GM18861 (cell line): ENCODE measurements around the gene SLC9A3.

Experiments
- ATAC-seq: cut with Tn5 transposase; IDR thresholded peaks from one replicate; pipeline ENCODE4 v1.9.1; 2021; ENCODE audit not compliant: unreplicated experiment

The SLC9A3 gene

DNA sequence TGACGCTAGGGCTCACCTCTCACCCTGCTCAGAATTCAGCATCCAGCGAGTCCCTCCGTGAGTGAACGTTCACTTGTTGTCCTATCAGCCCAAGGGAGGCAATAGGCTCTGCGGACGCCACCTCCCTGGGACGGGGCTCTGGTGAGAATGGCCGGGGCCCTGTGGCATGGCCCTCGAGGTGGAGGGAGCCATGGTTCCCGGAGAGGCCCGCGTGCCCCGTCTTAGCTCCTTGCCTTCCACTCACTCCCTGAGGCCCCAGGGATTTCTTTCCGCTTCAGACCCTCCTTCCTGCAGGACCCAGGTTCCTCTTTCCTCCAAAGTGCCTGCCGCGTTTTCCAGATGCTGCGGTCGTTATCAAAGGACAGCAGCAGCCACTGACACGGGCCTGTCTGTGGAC, 59.8 kb downstream of the SLC9A3 start:
- ATAC-seq: no peak

- ATAC-seq: no peak
These were observed 60.3 kb downstream of the SLC9A3 start for GRCh38 chr5:463952-464351.

DNA sequence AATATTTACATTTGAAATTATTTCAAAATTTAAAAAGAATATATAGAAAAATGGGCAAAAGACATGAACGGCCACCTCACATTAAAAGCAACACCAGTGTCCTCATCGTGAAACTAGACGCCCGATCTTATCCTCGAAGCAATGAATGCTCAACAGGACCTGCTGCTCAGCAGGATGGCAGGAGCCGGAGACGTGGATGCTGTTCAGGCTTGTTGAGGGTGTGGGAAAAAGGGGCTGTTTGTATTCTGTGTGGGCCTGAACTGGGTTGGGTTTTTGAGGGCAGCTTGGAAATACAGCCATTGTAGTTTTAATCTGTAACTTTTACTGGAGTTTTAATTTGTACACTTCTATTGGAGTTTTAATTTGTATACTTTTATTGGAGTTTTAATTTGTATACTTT, 60.9 kb downstream of the SLC9A3 start:
- ATAC-seq: no peak

DNA sequence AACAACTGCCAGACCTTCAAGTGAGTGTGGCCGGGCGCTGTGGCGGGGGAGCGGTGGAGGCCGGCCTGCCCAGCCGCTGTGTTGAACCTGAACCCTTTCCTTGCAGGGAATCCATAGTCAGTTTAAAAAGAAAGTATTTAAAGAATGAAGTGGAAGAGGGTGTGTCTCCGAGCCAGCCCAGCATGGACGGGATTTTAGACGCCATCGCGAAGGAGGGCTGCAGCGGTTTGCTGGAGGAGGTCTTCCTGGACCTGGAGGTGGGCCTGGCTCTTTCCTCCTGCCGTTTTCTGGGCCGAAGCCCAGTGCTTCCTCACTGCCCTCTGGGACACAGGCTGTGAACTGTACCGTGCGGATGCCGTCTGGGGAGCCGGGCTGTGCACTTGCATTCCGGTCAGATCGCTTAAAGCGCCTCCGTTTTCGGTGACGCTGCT, 62.2 kb downstream of the SLC9A3 start:
- ATAC-seq: no peak

GRCh38 chr5:460273-460625, 64.0 kb downstream of the SLC9A3 start:
- ATAC-seq: no peak

- no peak for ATAC-seq
These were observed 64.5 kb downstream of the SLC9A3 start for GRCh38 chr5:459562-460272.

- peak; percentile 66 for ATAC-seq
These were observed 65.5 kb downstream of the SLC9A3 start for GRCh38 chr5:458547-459353.

DNA sequence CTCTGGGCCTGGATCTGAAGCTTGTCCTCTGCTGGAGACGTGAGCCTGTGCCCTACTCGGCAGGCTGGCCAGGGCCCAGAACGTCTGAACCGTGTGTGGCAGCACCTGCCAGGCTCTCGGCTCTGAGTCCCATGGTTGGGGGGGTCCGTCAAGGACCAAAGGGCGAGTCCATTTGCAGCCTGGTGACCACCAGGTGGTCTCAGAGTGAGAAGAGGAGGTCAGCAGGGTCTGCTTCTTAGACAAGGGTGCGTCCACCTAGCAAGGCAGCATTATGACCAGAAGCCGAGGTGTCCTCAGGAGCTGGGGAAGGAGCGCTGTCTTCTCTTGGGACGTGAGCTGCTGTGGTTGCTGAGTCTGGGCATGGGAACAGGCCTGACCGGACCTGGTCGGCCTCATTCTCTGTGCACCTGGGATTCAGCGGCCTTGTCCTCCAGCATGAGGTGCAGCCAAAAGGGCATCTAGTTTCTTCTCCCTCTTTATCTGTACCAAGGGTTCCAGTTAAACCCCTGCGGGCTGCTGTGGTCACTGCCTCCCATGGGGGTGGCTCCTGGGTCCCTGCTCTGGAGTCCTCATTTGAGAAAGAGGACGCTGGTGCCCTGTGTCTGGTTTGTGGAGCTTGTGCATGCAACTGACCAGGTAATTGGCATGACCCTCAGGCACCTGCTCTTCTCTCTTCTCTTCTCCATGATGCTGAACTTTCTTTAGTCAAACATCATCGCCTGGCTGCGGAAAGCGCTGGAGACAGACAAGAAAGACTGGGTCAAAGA, 66.9 kb downstream of the SLC9A3 start:
- ATAC-seq: no peak

DNA sequence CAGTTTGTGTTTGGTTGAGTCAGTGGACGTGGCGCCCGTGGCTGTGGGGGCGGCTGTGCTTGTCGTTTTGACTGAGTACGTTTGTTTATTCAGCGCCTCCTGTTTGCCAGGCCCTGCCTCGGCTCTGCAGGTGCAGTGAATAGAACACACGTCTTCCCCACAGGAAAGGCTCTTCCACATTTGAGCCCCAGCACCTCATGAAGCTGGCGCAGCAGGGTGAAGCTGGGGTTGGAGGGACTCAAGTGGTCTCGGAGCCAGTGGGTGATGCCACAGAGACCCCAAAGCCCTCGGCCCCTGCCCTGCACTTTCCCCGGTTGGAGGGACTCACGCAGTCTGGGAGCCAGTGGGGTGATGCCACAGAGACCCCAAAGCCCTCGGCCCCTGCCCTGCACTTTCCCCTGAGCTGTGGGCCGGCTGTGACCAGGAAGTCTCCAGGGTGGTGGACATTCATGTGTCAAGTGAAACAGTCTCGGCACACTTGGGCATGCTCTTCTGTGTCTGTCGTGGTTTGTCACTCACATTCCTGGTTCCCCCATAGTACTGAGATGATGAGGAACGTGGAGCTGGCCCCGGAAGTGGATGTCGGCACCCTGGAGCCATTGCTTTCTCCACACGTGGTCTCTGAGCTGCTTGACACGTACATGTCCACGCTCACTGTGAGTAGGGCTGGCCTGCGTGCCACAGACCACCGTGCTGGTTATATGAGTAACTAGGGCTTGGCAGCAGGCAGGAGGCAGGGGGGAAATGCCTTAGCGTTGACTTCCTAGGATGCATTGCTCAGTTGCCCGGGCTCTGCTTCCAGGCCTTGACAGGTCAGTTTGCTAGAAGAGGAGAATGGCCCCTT, 67.7 kb downstream of the SLC9A3 start:
- no peak for ATAC-seq

GRCh38 chr5:455806-456205, 68.4 kb downstream of the SLC9A3 start:
- ATAC-seq: no peak

- no peak for ATAC-seq
These were observed 69.3 kb downstream of the SLC9A3 start for GRCh38 chr5:454936-455335.

DNA sequence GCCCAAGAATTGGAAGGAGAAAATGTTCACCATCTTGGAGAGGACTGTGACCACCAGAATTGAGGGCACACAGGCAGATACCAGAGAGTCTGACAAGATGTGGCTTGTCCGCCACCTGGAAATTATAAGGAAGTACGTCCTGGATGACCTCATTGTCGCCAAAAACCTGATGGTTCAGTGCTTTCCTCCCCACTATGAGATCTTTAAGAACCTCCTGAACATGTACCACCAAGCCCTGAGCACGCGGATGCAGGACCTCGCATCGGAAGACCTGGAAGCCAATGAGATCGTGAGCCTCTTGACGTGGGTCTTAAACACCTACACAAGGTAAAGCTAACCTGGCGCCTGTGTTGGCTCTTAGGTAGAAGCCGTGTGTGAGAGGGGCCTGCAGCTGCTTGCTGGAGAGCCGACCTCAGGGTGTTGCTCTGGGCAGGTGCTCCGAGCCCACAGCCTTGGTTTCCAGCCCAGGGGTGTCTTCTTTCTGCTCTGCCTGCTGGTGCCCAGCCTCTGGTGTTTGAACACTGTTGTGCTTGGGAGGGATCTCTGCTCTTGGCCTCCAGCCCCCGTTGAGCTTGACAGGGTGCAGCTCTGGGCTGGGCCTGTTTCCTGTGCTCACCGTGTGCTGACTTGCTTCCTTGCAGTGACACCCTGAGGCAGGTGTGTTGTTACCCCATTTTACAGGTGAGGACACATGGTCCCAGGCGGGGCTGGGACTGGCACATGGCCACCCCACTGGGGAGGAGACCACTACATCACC, 70.3 kb downstream of the SLC9A3 start:
- no peak for ATAC-seq

DNA sequence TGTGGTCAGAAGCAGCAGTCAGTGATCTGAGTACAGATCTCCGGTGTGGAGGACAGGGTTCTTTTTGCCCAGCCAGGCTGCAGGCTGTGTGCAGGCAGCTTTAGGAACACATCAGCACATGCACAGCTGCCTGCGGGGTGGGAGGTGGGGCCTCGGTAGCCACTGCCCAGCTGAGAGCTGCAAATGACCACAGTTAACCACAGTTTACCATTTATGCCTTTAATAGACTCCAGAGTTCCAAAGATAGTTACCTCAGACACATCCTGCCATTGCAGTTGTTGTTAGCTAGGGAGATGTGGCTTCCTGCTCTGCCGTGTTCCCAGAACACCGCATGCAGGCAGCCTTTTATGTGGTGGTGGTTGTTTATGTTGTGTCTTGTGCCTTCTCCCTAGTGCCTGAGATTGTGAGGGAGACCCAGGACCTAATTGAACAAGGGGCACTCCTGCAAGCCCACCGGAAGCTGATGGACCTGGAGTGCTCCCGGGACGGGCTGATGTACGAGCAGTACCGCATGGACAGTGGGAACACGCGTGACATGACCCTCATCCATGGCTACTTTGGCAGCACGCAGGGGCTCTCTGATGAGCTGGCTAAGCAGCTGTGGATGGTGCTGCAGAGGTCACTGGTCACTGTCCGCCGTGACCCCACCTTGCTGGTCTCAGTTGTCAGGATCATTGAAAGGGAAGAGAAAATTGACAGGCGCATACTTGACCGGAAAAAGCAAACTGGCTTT, 71.1 kb downstream of the SLC9A3 start:
- ATAC-seq: no peak

DNA sequence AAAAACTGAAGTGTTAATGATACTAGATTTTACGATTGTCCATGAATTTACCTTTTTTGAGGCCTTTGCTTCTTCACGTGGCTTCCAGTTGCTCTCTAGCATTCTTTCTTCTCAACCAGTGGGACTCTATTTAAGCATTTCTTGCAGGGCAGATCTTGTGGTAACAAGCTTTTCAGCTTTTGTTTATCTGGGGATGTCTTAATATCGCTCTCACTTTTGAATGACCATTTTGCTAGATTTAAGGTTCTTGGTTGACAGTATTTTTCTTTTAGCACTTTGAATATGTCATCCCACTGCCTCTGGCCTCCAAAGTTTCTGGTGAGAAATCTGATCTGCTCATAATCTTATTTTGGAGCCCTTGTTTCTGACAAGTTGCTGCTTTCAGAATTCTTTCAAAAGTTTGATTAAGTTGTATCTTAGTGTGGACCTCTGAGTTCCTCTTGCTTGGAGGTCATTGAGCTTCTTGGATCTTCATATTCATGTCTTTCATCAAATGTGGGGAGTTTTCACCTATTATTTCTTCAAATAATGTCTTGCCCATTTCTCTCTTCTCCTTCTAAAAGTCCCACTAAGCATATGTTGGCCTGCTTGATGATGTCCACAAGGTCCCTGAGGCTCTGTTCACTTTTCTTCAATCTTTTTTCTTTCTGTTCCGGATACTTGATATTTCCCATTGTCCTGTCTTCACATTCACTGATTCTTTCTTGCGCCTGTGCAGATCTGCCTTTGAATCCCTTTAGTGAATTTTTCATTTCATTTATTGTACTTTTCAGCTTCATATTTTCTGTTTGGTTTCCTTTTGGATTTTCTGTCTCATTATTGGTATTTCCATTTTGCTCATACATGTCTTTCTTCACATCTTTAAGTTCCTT, 72.4 kb downstream of the SLC9A3 start:
- ATAC-seq: no peak

- no peak for ATAC-seq
These were observed 75.1 kb downstream of the SLC9A3 start for GRCh38 chr5:449151-449550.

DNA sequence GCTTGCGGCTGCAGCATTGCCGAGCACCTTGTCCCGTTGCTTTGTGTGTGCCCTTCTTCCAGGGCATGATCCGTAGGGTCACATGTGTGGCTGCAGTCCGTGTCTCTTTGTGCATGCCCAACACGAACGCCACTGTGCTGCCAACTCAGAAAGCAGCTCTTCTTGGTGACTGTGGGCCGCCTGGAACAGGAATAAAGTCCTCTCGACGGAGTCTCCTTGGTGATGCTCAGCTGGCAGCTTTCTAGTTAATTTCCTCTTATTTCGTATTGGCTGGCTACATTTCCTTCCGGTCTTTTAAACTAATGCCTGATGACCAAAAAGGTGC, 75.5 kb downstream of the SLC9A3 start:
- ATAC-seq: no peak

- no peak for ATAC-seq
These were observed 76.0 kb downstream of the SLC9A3 start for GRCh38 chr5:448061-448765.

- ATAC-seq: no peak
These were observed 76.7 kb downstream of the SLC9A3 start for GRCh38 chr5:447501-447900.
